GM23248 (cell line): ENCODE measurements around the gene CLCF1. TPM values are rescaled to one million over a fixed set of nuclear protein-coding genes. Genes with fewer than 3 reads are reported as not detected.

Experiments used
- DNase-seq: peaks from one replicate; pipeline ENCODE4 v3.0.0-alpha.2; 2015
- H2AFZ ChIP-seq: fragments of 200-600 bp; sonication (generic); 2 replicates; pipeline ENCODE4 v1.6.1; 2016; ENCODE audit warnings: antibody characterized with exemption
- H3F3A ChIP-seq: fragments of 200-600 bp; sonication (generic); 2 replicates; pipeline ENCODE4 v1.6.1; 2016; ENCODE audit warnings: mild to moderate bottlenecking, antibody characterized with exemption, mixed run types; ENCODE audit not compliant: insufficient read depth
- H3K27ac ChIP-seq: fragments of 200-600 bp; sonication (generic); 2 replicates; pipeline ENCODE4 v1.5.1; 2016; ENCODE audit warnings: mild to moderate bottlenecking
- H3K27me3 ChIP-seq: fragments of 200-600 bp; sonication (generic); replicated peaks from 2 replicates; pipeline ENCODE4 v1.6.1; 2016; ENCODE audit warnings: mild to moderate bottlenecking; ENCODE audit not compliant: insufficient read depth
- H3K36me3 ChIP-seq: fragments of 200-600 bp; sonication (generic); 2 replicates; pipeline ENCODE4 v1.6.1; 2016; ENCODE audit warnings: low read depth, mild to moderate bottlenecking
- H3K4me1 ChIP-seq: fragments of 200-600 bp; sonication (generic); 2 replicates; pipeline ENCODE4 v1.6.1; 2016; ENCODE audit warnings: mild to moderate bottlenecking; ENCODE audit not compliant: insufficient read depth
- H3K4me2 ChIP-seq: fragments of 200-600 bp; sonication (generic); one replicate; pipeline ENCODE4 v1.6.1; 2016; ENCODE audit warnings: mild to moderate bottlenecking; ENCODE audit not compliant: unreplicated experiment
- H3K4me3 ChIP-seq: fragments of 200-600 bp; sonication (generic); 2 replicates; pipeline ENCODE4 v1.5.1; 2016; ENCODE audit warnings: mild to moderate bottlenecking
- H3K79me2 ChIP-seq: fragments of 200-600 bp; sonication (generic); 2 replicates; pipeline ENCODE4 v1.6.1; 2016; ENCODE audit warnings: mild to moderate bottlenecking; ENCODE audit not compliant: insufficient read depth
- H3K9ac ChIP-seq: fragments of 200-600 bp; sonication (generic); 2 replicates; pipeline ENCODE4 v1.6.1; 2016; ENCODE audit warnings: mild to moderate bottlenecking
- H3K9me2 ChIP-seq: fragments of 200-600 bp; sonication (generic); 2 replicates; pipeline ENCODE4 v1.6.1; 2016; ENCODE audit warnings: mixed run types, mild to moderate bottlenecking, moderate library complexity; ENCODE audit not compliant: insufficient read depth
- H3K9me3 ChIP-seq: fragments of 200-600 bp; sonication (generic); one replicate; pipeline ENCODE4 v1.6.1; 2017; ENCODE audit warnings: low read depth
- H4K20me1 ChIP-seq: fragments of 200-600 bp; sonication (generic); 2 replicates; pipeline ENCODE4 v1.6.0; 2016; ENCODE audit not compliant: insufficient read depth
- EZH2 ChIP-seq: fragments of 200-600 bp; sonication (generic); IDR thresholded peaks from 2 replicates; pipeline ENCODE4 v1.6.1; 2018; ENCODE audit warnings: antibody characterized with exemption, mild to moderate bottlenecking; ENCODE audit not compliant: insufficient read depth, poor library complexity, severe bottlenecking
- EZH2phosphoT487 ChIP-seq: fragments of 200-600 bp; sonication (generic); IDR thresholded peaks from 2 replicates; pipeline ENCODE4 v1.6.1; 2018; ENCODE audit warnings: antibody characterized with exemption, moderate library complexity, mild to moderate bottlenecking, low read depth; ENCODE audit not compliant: insufficient read depth
- WGBS, 2 experiments: methylation state at CpG; one replicate each; pipeline ENCODE4 v1.1.6; 2015 to 2017; ENCODE audit warnings: low lambda C conversion rate in 2 of 2, low coverage in 1 of 2; ENCODE audit errors: missing lambda C conversion rate in 2 of 2; 5-methylcytosine and 5-hydroxymethylcytosine counted together
- in situ Hi-C: fragments of 300-500 bp; cut with MboI; formaldehyde crosslinking; loops from 2 replicates; pipeline ENCODE4 v1.15.0; 2020
- polyA plus RNA-seq: library from polyadenylated mRNA; unstranded; fragments of >200 nt; fragmentation: Nextera tagmentation; extraction: Ambion mirVana; gene quantifications from 2 replicates; pipeline ENCODE4 v1.2.1, GENCODE V29; 2016
- total RNA-seq: library from RNA; depleted of rRNA; stranded (reverse); fragments of >200 nt; shearing (Covaris generic); gene quantifications from 2 replicates; pipeline ENCODE4 v1.2.3, GENCODE V29; 2014

Gene CLCF1
- total and polyA plus RNA-seq, 2 experiments from 2014 or later, result 20.0 to 39.1 TPM

- in situ Hi-C loops, result no loop called here
- peaks cover 24% of the 10 kb centered on the region for H3K79me2 ChIP-seq
- H2AFZ ChIP-seq, result peak overlapping the region; percentile 93
- no peaks in the 10 kb centered on the region for H4K20me1 ChIP-seq
- peaks cover 4% of the 10 kb centered on the region; the same call in 1 of the 2 replicates for H3K4me1 ChIP-seq
- no peak overlapping the region for H3K27ac ChIP-seq
- H3K4me3 ChIP-seq, result peak overlapping the region; percentile 90
- H3K9ac ChIP-seq, result peak overlapping the region; percentile 94
- H3F3A ChIP-seq, result no peaks in the 10 kb centered on the region
- no peak for TF ChIP-seq EZH2phosphoT487
- TF ChIP-seq EZH2, result no peak
- DNase-seq, result peak; percentile 65
- 7 to 11% methylated on average over 16 to 29 of the region's 31 CpGs for WGBS, 2 experiments
- H3K4me2 ChIP-seq, result peak overlapping the region; percentile 99
- H3K9me2 ChIP-seq, result no peaks in the 10 kb centered on the region
- no peaks in the 10 kb centered on the region for H3K9me3 ChIP-seq
- no peaks in the 10 kb centered on the region for H3K27me3 ChIP-seq
- H3K36me3 ChIP-seq, result no peaks in the 10 kb centered on the region
Measured at GRCh38 chr11:67392183-67392715, 18.9 kb upstream of the CLCF1 start.

GRCh38 chr11:67391304-67392182 lies 18.1 kb upstream of the CLCF1 start, which contains the start of gene RAD9A:
Gene RAD9A (plus strand): TSS chr11:67391986. CDS start chr11:67392045, 59 bp downstream.
- peaks cover 4% of the 10 kb centered on the region; the same call in 1 of the 2 replicates for H3K4me1 ChIP-seq
- no peaks in the 10 kb centered on the region for H3K36me3 ChIP-seq
- H3F3A ChIP-seq, result no peaks in the 10 kb centered on the region
- 0 to 1% methylated on average over 67 to 75 of the region's 75 CpGs for WGBS, 2 experiments
- peak; percentile 99 for DNase-seq
- peak within 1 kb of the TSS; percentile 93 for H2AFZ ChIP-seq
- peak within 1 kb of the TSS; percentile 99 for H3K4me2 ChIP-seq
- H3K27ac ChIP-seq, result peak within 1 kb of the TSS; percentile 79
- peak within 1 kb of the TSS; percentile 90 for H3K4me3 ChIP-seq
- no peaks in the 10 kb centered on the region for H4K20me1 ChIP-seq
- no peaks in the 10 kb centered on the region for H3K27me3 ChIP-seq
- no peak for TF ChIP-seq EZH2
- TF ChIP-seq EZH2phosphoT487, result no peak
- H3K9ac ChIP-seq, result peak within 1 kb of the TSS; percentile 94
- in situ Hi-C loops, result no loop called here
- H3K9me2 ChIP-seq, result no peaks in the 10 kb centered on the region
- peaks cover 24% of the 10 kb centered on the region for H3K79me2 ChIP-seq
- H3K9me3 ChIP-seq, result no peaks in the 10 kb centered on the region

GRCh38 chr11:67390947-67391303 lies 17.5 kb upstream of the CLCF1 start:
- Histone ChIP-seq H2AFZ (peak overlapping the region; percentile 93), H4K20me1 (no peaks in the 10 kb centered on the region), H3K4me1 (peaks cover 4% of the 10 kb centered on the region; the same call in 1 of the 2 replicates), H3K4me3 (peak overlapping the region; percentile 90), H3F3A (no peaks in the 10 kb centered on the region), H3K9ac (peak overlapping the region; percentile 94), H3K27me3 (no peaks in the 10 kb centered on the region), H3K36me3 (no peaks in the 10 kb centered on the region), H3K4me2 (peak overlapping the region; percentile 99), H3K9me2 (no peaks in the 10 kb centered on the region), H3K79me2 (peaks cover 24% of the 10 kb centered on the region), H3K9me3 (no peaks in the 10 kb centered on the region), H3K27ac (peak overlapping the region; percentile 79)
- no peak for DNase-seq
- in situ Hi-C loops, result no loop called here
- TF ChIP-seq EZH2 (no peak), EZH2phosphoT487 (no peak)
- 2 to 3% methylated on average over 15 of the region's 15 CpGs for whole genome bisulfite sequencing, 2 experiments

- Histone ChIP-seq H3K4me1 (peaks cover 12% of the 10 kb centered on the region), H3K79me2 (peaks cover 24% of the 10 kb centered on the region), H3F3A (0 out of 2 replicates have a peak, but pooled peaks cover 5% of the 10 kb centered on the region), H3K9ac (no peak overlapping the region), H4K20me1 (no peaks in the 10 kb centered on the region), H2AFZ (no peak overlapping the region), H3K4me2 (no peak overlapping the region), H3K9me2 (no peaks in the 10 kb centered on the region), H3K36me3 (no peaks in the 10 kb centered on the region), H3K4me3 (no peak overlapping the region), H3K27ac (no peak overlapping the region), H3K27me3 (no peaks in the 10 kb centered on the region), H3K9me3 (no peaks in the 10 kb centered on the region)
- peak; percentile 53 for DNase-seq
- in situ Hi-C loops, result no loop called here
- TF ChIP-seq EZH2 (no peak), EZH2phosphoT487 (no peak)
- 56 to 62% methylated on average over 5 to 6 of the region's 6 CpGs for WGBS, 2 experiments
Measured at GRCh38 chr11:67389477-67389876, 16.1 kb upstream of the CLCF1 start.
